Loucy (cell line): ENCODE data around the gene MRFAP1L1.

Experiments used
- H2AFZ ChIP-seq: fragments of 200-600 bp; sonication (generic); 2 replicates; pipeline ENCODE4 v1.6.0; 2016; ENCODE audit warnings: antibody characterized with exemption, mild to moderate bottlenecking, low read length, moderate library complexity
- H3F3A ChIP-seq: fragments of 200-600 bp; 2 replicates; pipeline ENCODE4 v1.6.0; 2016; ENCODE audit warnings: antibody characterized with exemption, low read depth, mild to moderate bottlenecking
- H3K27me3 ChIP-seq: fragments of 200-600 bp; sonication (generic); 2 replicates; pipeline ENCODE4 v1.6.1; 2014; ENCODE audit warnings: low read length, mild to moderate bottlenecking; ENCODE audit not compliant: insufficient read depth, poor library complexity, severe bottlenecking
- H3K36me3 ChIP-seq: fragments of 200-600 bp; sonication (generic); 2 replicates; pipeline ENCODE4 v1.6.1; 2016; ENCODE audit warnings: low read length; ENCODE audit not compliant: insufficient read depth
- H3K4me1 ChIP-seq: fragments of 200-600 bp; sonication (generic); 2 replicates; pipeline ENCODE4 v1.5.1; 2014; ENCODE audit warnings: low read length, mild to moderate bottlenecking; ENCODE audit not compliant: insufficient read depth, poor library complexity, severe bottlenecking
- H3K4me2 ChIP-seq: fragments of 200-600 bp; sonication (generic); 2 replicates; pipeline ENCODE4 v1.6.0; 2014; ENCODE audit warnings: antibody characterized with exemption, low read length, low read depth, mild to moderate bottlenecking; ENCODE audit not compliant: poor library complexity, severe bottlenecking
- H3K4me3 ChIP-seq: fragments of 200-600 bp; sonication (generic); 2 replicates; pipeline ENCODE4 v1.5.1; 2014; ENCODE audit warnings: low read length, mild to moderate bottlenecking, mixed read lengths; ENCODE audit not compliant: poor library complexity, severe bottlenecking
- H3K79me2 ChIP-seq: fragments of 200-600 bp; sonication (generic); 2 replicates; pipeline ENCODE4 v1.6.1; 2014; ENCODE audit warnings: low read length; ENCODE audit not compliant: insufficient read depth
- H3K9ac ChIP-seq: fragments of 200-600 bp; sonication (generic); 2 replicates; pipeline ENCODE4 v1.6.0; 2014; ENCODE audit warnings: mild to moderate bottlenecking, low read depth, low read length, moderate library complexity; ENCODE audit not compliant: poor library complexity, severe bottlenecking
- H3K9me2 ChIP-seq: fragments of 200-600 bp; sonication (generic); replicated peaks from 2 replicates; pipeline ENCODE4 v1.6.1; 2016; ENCODE audit warnings: low read depth, low read length, mixed read lengths
- H3K9me3 ChIP-seq: fragments of 200-600 bp; sonication (generic); 2 replicates; pipeline ENCODE4 v1.6.1; 2014; ENCODE audit warnings: mild to moderate bottlenecking, antibody characterized with exemption, low read length, low read depth; ENCODE audit not compliant: insufficient read depth
- H4K20me1 ChIP-seq: fragments of 200-600 bp; sonication (generic); 2 replicates; pipeline ENCODE4 v1.6.0; 2014; ENCODE audit warnings: antibody characterized with exemption, low read length, mild to moderate bottlenecking; ENCODE audit not compliant: insufficient read depth, poor library complexity, severe bottlenecking
- CTCF ChIP-seq: fragments of 200-600 bp; sonication (generic); conservative IDR thresholded peaks from 2 replicates; pipeline ENCODE4 v1.5.1; 2014; ENCODE audit warnings: mild to moderate bottlenecking, antibody characterized with exemption, low read length
- EZH2phosphoT487 ChIP-seq: fragments of 200-600 bp; IDR thresholded peaks from 2 replicates; pipeline ENCODE4 v1.6.1; 2018; ENCODE audit warnings: antibody characterized with exemption, mild to moderate bottlenecking, moderate library complexity, borderline replicate concordance

MRFAP1L1 gene

GRCh38 chr4:6660430-6660829, 49.2 kb downstream of the MRFAP1L1 start:
- no peak for TF ChIP-seq EZH2phosphoT487
- no peak for TF ChIP-seq CTCF
- H3F3A ChIP-seq = no peaks in the 10 kb centered on the region
- no peaks in the 10 kb centered on the region for H3K9me3 ChIP-seq
- H3K9ac ChIP-seq = no peak overlapping the region
- H4K20me1 ChIP-seq = no peaks in the 10 kb centered on the region
- no peak overlapping the region for H3K4me2 ChIP-seq
- no peak overlapping the region for H2AFZ ChIP-seq
- H3K79me2 ChIP-seq = no peaks in the 10 kb centered on the region
- no peaks in the 10 kb centered on the region for H3K9me2 ChIP-seq
- no peak overlapping the region for H3K4me3 ChIP-seq
- no peaks in the 10 kb centered on the region for H3K36me3 ChIP-seq
- no peaks in the 10 kb centered on the region for H3K27me3 ChIP-seq
- H3K4me1 ChIP-seq = no peaks in the 10 kb centered on the region

- no peaks in the 10 kb centered on the region for H3K79me2 ChIP-seq
- no peak for TF ChIP-seq EZH2phosphoT487
- TF ChIP-seq CTCF = no peak
- no peak overlapping the region for H2AFZ ChIP-seq
- H3K9me3 ChIP-seq = no peaks in the 10 kb centered on the region
- H3K36me3 ChIP-seq = no peaks in the 10 kb centered on the region
- no peaks in the 10 kb centered on the region for H3K27me3 ChIP-seq
- no peaks in the 10 kb centered on the region for H3F3A ChIP-seq
- no peaks in the 10 kb centered on the region for H3K9me2 ChIP-seq
- no peaks in the 10 kb centered on the region for H3K4me1 ChIP-seq
- no peak overlapping the region for H3K9ac ChIP-seq
- no peak overlapping the region for H3K4me3 ChIP-seq
- H4K20me1 ChIP-seq = no peaks in the 10 kb centered on the region
- H3K4me2 ChIP-seq = no peak overlapping the region
Measured at GRCh38 chr4:6659897-6660296, 49.8 kb downstream of the MRFAP1L1 start.

DNA sequence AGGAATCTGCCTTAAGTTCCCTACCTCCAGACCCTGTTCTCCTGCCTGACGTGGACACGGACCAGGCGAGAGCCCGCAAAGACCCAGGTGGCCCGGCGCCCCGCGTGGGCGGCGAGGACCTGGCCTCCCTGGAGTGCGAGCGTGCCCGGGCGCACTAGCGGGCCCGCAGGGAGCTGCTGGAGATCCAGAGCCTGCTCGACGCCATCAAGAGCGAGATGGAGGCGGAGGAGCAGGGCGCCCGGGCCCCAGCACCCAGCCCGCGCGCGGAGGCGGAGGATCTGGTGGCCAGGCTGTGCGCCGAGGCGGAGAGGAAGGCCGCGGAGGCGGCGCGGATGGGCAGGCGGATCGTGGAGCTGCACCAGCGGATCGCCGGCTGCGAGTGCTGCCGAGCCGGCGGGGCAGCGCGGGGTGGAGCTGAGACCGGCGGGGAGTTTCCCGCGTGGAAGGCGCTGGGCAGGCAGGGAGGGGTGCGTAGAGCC, 51.0 kb downstream of the MRFAP1L1 start:
- Histone ChIP-seq H3K79me2 (no peaks in the 10 kb centered on the region), H3K9me3 (no peaks in the 10 kb centered on the region), H3K36me3 (no peaks in the 10 kb centered on the region), H3K4me2 (no peak overlapping the region), H4K20me1 (no peaks in the 10 kb centered on the region), H3K9me2 (no peaks in the 10 kb centered on the region), H2AFZ (no peak overlapping the region), H3K4me1 (no peaks in the 10 kb centered on the region), H3K27me3 (no peaks in the 10 kb centered on the region), H3F3A (no peaks in the 10 kb centered on the region), H3K9ac (no peak overlapping the region), H3K4me3 (no peak overlapping the region)
- TF ChIP-seq CTCF (no peak), EZH2phosphoT487 (no peak)
